Dedifferentiated amniotic fluid mesenchymal stem cell (primary cell): Measurements from ENCODE around the gene EHMT1.
A peak's percentile ranks its signal among the peaks of the same experiment; 100 is the strongest.
"Not testable (repeated sequence)": the region's sequence is repeated elsewhere in the genome, so short reads cannot be mapped to it uniquely, and the experiment has no call there.

Experiments
- DNase-seq: peaks from one replicate; pipeline ENCODE4 v3.0.0-alpha.2; 2016; ENCODE audit errors: extremely low spot score

EHMT1 gene

DNA sequence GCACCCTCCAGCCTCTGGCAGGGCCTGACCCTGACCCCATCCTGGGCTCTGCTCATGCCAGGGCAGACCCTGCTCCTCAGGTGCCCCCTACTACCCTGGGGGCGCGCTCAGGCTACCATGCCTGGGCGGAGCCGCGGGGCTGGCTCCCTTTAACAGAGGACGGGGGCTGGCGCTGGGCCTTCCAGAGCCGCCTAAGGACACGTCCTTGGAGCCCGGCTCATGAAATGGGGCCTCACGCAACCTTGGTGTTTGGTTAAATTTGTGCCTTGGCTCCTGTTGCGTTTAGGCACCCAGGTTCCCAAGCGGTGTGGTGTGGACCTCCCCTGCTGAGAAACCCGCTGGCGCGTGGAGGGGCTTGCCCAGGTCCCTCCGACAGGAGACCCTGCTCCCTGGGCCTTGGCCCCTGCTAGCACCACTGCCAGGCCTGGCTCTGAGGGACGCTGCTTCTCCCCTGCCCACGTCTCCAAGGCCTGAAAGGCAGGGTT lies 3.4 kb upstream of the EHMT1 start:
- DNase-seq = no peak

- peak; percentile 42 for DNase-seq
These were observed 639 bp downstream of the EHMT1 start for GRCh38 chr9:137619240-137620047.

- no peak for DNase-seq
These were observed 1.2 kb downstream of the EHMT1 start for GRCh38 chr9:137620048-137620405.

DNA sequence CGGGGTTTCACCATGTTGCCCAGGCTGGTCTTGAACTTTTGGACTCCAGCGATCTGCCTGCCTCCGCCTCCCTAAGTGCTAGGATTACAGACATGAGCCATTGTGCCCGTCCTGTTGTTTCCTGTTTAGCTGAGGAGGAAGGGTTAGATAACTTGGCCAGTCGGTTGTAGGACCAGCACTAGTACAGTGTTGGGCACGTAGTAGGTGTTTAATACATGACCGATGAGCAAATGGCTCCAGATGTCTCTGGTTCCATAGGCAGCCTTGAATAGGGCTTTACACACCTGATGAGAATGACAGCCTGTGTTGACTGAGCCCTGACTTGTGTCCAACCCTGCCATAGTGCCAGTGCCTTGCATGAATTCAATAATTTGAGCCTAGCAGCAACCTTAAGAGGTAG lies 1.8 kb downstream of the EHMT1 start:
- no peak for DNase-seq

GRCh38 chr9:137621131-137621757 lies 2.4 kb downstream of the EHMT1 start:
- no peak for DNase-seq

DNA sequence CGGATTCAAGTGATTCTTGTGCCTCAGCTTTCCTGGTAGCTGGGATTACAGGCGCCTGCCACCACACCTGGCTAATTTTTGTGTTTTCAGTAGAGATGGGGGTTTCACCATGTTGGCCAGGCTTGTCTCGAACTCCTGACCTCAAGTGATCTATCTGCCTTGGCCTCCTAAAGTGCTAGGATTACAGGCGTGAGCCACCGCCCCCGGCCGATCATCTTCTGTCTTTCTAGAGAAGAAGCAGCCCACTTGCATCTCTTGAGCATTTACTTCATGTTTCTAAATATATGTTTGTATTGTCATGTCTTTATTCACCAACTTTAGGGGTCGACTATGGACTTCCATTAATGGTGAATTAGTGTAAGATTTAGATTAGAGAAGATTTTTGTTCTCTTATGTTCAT lies 3.4 kb downstream of the EHMT1 start:
- not testable (repeated sequence) for DNase-seq

GRCh38 chr9:137626464-137626863 lies 7.7 kb downstream of the EHMT1 start:
- no peak for DNase-seq

DNA sequence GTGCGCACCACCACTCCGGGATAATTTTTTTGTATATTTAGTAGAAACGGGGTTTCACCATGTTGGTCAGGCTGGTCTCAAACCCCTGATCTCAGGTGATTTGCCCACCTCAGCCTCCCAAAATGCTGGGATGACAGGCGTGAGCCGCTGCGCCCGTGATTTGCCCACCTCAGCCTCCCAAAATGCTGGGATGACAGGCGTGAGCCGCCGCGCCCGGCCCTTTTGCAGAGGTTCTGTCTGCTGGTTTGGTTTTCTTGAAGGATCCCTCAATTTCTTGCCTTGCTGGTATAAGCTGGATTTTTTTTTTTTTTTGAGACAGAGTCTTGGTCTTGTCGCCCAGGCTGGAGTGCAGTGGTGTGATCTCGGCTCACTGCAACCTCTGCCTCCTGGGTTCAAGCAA lies 8.6 kb downstream of the EHMT1 start:
- DNase-seq = not testable (repeated sequence)

DNA sequence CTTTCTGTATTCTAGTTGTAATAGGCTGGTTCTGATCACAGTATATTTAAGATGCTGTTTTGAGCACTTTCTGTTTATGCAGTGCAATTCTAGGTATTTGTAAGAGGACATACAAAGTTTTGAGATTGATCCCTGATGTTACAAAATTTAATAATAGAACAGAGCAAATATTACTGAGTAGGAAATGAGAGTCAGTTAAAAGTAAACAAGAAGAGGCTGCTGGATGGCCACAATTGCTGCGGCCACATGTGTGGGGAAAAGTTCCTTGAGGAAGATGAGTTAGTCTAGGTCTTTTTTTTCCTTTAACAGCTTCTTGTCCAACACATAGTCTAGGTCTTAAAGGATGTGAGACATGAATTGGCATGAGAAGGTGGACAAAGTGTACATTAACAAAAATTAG lies 11.3 kb downstream of the EHMT1 start:
- no peak for DNase-seq

GRCh38 chr9:137630679-137631078 lies 11.9 kb downstream of the EHMT1 start:
- DNase-seq = no peak

GRCh38 chr9:137631345-137632229 lies 12.8 kb downstream of the EHMT1 start:
- no peak for DNase-seq

DNA sequence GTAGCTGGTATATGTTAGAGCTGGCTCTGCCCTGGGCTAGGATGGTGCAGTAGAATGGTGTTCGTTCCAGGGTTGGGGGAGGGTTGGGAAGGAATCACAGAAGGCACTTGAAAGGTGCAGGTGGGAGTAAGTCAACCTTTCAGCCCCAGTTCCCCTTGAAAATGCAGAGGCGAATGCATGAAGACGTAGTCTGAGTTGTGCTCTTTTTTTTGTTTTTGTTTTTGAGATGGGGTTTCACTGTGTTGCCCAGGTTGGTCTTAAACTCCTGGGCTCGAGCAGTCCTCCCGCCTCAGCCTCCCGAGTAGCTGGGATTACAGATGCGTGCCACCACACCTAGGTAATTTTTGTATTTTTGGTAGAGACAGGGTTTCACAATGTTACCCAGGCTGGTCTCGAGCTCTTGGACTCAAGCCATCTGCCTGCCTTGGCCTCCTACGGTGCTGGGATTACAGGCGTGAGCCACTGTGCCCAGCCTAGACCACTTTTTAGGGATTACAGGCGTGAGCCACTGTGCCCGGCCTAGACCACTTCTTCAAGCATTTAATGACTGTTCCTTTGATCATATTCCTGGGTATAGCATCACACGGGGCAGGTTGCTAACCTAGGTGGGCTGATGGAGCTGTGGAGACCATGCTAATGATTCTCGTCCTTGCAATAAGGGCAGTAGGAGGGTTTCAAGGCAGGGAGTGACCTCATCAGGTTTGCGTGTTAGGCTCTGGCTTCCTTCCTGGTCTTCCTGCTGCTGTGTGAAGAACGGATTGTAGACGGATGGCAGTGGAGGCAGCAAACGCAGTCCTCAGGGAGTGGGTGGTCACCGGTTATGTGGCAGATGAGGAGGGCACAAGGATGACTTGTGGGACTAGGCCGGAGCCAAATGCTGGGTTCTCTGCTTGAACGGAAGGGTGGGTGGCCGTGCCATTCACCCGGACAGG lies 13.7 kb downstream of the EHMT1 start:
- no peak for DNase-seq

DNA sequence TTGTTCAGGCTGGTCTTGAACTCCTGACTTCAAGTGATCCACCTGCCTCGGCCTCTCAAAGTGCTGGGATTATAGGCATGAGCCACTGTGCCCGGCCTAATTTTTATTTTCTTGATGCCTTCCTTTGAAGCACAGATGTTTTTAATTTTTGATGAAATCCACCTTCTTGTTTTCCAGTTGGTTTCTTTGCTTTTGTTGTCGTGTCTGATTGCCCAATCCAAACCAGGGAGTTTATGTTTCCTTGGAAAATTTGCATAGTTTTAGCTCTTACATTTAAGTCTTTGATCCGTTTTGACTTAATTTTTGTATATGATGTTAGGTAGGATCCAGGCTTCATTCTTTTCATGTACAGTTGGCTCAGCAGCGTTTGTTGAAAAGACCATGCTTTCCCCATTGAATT lies 15.2 kb downstream of the EHMT1 start:
- DNase-seq = no peak

GRCh38 chr9:137638680-137639079 lies 19.9 kb downstream of the EHMT1 start:
- DNase-seq = no peak

- no peak for DNase-seq
These were observed 20.7 kb downstream of the EHMT1 start for GRCh38 chr9:137639303-137640051.

DNA sequence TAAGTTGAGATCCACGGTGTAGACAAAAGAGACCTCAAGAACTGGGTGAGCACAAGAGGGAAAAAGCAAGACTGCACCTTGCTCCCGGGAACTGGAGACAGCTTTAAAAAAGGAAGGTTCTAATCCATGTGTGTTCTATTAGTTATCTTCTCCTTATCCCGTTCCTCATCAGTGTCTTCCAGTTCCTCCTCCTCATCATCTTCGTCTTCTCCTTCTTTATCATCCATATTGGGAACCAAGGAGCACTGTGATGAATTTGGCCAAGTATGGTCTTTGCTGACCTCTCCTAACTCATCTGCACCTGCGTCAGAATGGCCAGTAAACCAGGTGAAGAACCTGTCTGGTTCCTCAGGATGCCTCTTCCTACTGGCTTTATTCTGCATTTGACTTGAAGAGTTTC lies 22.1 kb downstream of the EHMT1 start:
- DNase-seq = no peak

GRCh38 chr9:137642118-137642601 lies 23.4 kb downstream of the EHMT1 start:
- DNase-seq = no peak

DNA sequence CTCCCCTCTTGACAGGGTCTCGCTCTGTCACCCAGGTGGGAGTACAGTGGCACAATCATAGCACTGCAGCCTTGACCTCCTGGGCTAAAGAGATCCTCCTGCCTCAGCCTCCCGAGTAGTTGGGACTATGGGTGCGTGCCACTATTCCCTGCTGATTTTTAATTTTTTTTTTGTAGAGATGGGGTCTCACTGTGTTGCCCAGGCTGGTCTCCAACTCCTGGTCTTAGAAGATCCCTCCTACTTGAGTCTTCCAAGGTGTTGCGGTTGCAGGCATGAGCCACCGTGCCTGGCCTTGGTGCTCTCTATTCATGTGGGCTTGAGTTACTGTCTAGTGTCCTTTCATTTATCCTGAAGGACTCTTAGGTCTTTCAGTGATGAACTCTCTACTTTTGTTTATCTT lies 24.1 kb downstream of the EHMT1 start:
- no peak for DNase-seq

DNA sequence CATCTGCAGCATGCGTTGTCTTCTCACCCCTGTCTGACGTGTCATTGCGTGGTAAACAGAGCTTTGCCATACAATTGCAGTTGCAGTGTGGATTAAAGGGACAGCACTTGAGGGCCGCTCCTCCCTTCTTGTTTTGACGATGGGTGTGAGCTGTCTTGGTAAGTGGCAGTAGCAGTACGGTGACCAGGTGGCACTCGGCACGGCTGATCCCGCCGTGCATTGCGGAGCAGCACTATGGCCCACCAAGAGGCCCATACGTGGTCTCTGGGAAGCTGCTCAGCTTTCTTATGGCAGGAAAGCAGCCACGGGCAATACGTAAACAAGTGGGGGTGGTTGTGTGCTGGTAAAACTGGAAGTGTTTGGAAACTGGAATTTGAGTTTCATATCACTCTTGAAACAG lies 25.1 kb downstream of the EHMT1 start:
- DNase-seq = no peak

DNA sequence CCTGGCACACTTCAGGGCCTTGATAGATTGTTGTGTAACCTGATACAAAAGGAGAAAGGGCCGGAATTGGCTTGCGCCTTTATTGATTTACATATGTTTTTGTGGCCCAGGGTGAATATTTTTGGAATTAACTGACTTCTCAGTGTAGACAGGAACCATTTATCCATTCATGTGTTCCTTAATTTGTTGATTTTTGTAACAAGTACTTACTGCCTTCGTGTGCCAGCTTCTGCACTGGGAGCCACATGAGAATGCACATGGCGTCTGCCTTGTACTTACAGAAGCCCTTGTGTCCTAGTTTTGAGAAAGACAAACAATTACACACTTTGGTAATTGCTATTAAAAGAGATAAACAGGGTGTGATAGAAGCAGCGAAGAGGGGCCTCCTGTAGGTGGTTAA lies 26.4 kb downstream of the EHMT1 start:
- DNase-seq = no peak
